Left renal pelvis (tissue), 4 donors: ENCODE data around the gene RSPRY1. TPM values are rescaled to one million over a fixed set of nuclear protein-coding genes. Genes with fewer than 3 reads are reported as not detected.

Source experiments
- DNase-seq, 4 donors: peaks; one replicate each; pipeline ENCODE4 v3.0.0-alpha.2; 2013; ENCODE audit warnings: low read depth in 4 of 4, low spot score in 3 of 4
- polyA plus RNA-seq, 4 donors: library from polyadenylated mRNA; unstranded; fragments of 120-200 nt; gene quantifications; one replicate each; pipeline ENCODE4 v1.2.1, GENCODE V29; 2013; ENCODE audit not compliant: insufficient read length in 4 of 4

RSPRY1 gene
- polyA plus RNA-seq, 4 donors: 36.0 to 52.2 (median 48.9) TPM

DNA sequence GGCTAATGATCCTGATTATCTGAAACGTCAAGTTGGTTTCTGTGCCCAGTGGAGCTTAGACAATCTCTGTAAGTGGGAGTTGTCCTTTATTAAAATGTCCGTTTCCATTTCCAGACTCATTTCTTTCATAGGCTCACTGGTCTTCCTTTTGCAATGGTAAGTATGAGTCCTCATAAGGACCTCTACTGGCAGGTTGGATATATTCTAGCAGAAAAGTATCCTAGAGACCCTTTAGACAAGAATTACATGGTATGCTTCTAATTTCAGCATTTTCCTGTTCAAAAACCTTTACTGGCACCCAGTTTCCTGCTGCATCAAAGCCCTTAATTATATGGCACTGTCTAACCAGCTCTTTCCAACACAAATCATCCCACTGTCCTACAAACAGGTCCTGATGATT, 30.8 kb downstream of the RSPRY1 start:
- no peak for DNase-seq

DNA sequence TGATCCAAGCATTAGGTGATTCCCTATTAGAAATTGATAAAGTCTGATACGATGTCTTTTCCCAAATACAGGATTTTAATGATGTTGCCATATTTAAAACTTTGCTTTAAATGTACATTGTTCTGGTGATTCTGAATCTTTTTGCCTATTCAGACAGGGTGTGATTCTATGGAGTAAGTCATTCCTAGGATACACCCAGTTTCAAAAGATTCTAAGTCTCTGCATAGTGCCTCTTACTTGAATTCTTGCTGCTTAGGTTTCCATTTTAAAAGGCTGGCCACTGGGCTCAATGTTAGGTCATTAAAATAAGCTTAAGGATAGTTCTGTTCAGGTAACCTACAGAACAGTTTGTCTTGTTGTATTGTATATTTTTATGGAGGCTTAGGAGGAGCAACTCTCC, 36.9 kb downstream of the RSPRY1 start:
- DNase-seq: no peak

DNA sequence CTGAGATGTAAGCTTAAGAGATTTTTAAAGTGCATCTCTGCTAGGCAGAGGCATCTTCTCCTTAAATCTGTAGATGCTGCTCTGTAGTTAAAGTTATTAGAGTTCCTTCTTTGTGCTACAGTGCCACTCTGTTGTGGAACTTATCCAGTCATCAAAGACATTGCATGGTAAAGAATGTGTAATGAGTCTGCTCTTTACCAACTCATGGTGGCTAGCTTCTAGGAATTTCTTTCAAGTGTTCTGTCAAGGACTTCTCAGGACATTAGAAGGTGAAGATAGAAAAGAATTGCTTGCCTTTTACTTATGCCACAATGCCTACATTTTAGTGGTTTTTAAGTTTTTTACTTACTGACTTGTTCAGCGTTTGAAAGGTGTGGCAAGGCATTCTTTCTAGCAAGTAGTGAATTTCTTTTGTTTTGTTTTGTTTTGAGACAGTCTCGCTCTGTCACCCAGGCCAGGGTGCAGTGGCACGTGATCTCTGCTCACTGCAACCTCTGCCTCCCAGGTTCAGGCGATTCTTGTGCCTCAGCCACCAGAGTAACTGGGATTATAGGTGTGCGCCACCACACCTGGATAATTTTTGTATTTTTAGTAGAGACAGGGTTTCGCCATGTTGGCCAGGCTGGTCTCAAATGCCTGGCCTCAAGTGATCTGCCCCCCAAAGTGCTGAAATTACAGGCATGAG, 38.7 kb downstream of the RSPRY1 start:
- no peak for DNase-seq

DNA sequence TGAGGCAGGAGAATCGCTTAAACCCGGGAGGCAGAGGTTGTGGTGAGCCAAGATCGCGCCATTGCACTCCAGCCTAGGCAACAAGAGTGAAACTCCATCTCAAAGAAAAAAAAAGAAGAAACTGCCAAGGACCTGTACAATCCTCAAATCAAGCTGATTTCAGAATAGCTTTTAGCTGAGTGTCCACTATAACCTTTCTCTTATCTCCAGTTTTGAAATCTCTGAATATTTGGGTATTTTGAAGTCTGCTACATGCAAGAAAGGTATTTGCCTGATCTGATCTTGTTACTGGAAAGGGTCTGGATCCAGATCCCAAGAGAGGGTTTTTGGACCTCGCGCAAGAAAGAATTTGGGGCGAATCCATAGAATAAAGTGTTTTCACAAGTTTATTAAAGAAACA, 39.8 kb downstream of the RSPRY1 start:
- DNase-seq: no peak

DNA sequence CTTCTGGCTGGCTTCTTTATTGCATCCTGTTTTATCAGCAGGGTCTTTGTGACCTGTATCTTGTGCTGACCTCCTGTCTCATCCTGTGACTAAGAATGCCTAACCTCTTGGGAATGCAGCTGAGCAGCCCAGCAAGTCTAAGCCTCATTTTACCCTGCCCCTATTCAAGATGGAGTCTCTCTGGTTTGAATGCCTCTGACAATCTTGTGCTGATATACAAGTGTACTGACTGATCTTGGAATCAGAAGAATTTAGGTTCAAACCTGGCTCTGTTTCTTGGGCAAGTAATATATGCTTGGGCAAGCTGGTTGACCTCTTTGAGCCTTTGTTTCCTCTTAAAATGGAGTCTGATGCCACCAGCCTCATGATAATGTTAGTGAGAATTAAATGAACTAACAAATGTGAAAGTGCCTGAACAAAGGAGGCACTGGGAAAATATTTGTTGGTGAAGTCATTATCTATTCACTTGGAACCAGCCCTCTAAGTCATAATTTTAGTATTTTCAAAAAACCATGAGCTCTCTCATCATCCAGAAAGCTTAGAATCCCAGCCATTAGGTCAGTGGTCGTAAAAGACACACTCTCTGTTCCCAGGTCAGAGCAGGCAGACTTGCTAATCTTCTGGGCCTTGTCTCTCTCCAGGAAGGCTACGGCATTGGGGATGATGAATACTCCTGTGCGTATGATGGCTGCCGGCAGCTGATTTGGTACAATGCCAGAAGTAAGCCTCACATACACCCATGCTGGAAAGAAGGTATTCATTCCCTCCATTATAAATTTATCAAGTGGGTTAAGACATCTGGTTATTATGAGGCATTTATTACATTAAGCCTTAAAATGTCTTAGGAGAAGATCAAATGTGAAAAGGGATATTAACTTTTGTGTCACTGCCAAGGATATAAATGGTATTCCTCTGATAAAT, 40.8 kb downstream of the RSPRY1 start:
- no peak for DNase-seq

DNA sequence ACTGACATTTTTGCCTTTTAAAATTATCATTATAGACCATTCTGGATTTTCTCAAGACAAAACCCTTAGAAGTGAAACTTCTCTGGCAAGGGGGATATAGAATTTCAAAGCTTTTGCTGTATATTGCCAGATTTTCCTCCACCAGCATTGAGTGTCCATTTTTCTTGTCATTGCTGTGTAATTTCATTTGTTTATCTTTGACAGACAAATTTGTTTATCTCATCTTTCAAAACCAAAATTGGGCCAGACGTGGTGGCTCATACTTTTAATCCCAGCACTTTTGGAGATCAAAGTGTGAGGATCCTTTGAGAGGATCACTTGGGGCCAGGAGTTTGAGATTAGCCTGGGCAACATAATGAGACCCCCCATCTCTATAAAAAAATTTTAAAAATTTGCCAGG, 43.0 kb downstream of the RSPRY1 start:
- no peak for DNase-seq

DNA sequence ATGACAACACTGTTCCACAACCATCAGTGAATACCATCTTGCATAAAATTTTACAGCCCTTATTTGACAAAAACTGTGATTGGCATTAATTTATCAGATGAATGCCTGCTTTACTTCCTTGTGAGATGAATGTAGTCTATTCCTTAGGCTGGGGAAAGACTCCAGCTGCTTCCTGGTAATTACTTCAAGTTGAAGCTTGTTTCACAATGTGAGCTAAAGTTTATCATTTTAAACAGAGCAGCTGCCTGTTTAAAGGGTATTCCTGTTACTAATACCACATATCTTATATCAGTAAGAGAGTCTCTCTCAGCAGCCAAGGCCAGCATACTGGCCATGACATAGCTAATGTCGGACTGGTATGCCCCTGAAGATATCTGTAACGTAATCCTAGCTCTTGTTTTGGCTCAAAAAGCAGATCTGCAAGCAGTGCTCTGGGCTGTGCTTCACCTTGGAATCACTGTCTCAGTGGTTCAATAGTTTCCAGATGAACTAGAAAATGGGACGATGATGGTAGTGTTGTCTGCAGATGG, 45.8 kb downstream of the RSPRY1 start:
- DNase-seq: no peak

DNA sequence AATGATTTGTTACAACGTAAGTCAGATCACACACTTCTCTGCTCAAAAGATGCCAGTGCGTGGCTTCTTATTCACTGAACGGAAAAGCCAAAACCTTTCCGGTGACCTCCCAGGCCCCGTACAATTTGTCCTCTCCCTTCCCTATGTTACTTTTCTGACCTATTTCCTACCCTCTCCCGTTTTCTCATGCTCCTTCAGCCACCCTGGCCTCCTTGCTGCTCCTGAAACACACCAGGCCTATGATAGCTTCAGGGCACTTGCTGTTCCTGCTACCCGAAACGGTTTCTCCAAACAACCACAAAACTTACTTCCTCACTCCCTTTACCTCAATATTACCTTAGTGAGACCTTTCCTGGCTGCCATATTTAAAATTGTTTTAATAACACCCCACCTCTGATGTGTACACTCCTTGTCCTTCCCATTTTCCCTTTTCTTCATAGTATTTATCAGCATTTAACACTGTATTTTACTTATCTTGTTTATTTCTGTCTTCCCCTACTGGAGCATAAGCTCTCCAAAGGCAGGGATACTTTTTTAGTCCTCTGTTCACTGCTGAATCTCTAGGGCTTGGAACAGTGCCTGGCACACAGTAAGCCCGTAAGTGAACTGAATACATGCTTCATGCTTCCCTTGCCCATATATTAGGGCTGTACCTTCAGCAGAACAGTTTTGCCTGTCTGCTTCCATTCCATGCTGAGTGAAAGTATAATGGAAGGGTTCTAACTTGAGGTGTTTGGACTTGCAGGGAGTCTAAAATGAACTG, 48.0 kb downstream of the RSPRY1 start:
- no peak for DNase-seq

DNA sequence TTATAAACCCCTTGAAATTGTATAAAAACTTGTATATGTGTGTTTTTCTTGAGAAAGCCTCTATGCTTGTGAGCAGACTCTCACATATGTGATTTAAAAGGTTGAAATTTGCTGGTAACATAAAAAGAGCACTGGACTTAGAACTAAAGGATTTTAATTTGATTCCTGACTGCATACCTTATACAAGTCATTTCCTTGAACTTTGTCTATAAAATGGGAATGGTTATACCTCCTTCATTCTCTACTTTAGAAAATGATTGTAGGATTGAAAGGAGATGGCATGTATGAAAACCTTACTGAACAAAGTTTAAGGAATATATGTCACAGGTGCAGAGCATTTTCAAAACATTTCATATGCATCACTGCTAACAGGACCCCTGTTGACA, 48.6 kb downstream of the RSPRY1 start:
- DNase-seq: no peak

DNA sequence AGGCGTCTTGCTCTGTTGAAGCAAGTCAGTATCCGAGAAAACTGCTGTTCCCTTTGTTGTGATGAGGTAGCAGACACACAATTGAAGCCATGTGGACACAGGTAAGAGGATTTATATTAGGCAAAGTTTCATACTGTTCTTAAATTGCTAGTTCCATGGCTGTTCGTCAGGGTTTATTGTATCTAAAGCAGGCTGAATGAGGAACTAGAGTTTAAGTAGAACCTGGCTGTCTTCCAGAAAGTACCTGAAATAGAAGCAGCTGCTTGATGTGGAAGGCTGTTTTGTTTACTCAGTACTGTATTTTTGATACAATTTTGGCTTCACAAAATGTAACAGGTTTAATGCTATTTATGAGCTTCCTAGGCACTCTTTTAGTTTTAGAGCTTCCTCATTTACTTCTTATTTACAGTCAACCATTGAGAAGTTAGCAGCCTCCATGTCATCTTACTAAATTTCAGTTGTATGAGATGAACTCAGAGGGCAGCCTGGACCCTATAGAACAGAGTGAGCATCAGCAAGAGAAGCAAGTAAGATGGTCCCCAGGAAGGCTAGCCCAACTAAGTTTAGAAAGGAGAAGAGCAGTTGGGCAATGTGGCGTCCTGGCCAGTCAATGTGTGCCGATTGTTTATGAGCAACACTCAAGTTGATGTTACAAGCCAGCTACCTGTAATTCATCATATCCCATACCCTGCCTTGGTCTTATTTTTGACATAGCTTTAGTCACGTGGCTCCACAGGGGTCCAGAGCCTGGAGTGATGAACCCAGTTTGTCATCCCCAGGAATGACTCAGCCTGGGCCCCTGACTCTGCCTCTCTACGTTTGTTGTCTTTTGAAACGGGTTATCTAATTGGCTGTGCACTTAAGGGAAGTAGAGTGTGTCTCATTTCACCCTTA, 49.2 kb downstream of the RSPRY1 start:
- no peak for DNase-seq

DNA sequence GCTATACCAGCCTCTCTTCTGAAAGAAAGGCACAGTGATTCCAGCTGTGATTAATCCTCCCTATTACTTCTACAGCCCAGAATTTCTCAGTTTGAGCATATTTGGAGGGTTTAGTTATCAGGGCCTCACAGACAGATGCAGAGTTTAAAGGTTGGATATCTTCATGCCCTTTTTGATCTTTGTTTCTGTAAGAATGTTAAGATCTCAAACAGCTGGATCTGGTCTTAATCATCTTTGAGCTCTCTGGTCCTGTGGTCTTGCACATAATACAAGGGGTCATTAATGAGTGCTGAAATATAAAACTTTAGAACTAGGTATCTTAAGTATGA, 49.9 kb downstream of the RSPRY1 start:
- no peak for DNase-seq

DNA sequence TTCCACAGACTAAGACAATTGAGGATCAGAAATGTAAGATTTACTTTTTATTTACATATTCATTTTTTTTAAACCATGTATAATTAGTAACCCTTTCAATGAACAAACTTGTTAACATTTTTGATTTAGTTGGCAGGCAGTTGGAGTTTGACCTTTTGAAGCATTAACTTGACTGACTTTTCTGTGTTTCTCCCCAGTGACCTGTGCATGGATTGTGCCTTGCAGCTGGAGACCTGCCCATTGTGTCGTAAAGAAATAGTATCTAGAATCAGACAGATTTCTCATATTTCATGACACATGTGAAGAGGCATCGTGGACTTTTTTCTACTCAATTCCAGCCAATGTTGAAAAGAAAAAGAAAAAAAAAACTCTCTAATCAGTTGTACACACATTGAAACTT, 52.6 kb downstream of the RSPRY1 start:
- no peak for DNase-seq

DNA sequence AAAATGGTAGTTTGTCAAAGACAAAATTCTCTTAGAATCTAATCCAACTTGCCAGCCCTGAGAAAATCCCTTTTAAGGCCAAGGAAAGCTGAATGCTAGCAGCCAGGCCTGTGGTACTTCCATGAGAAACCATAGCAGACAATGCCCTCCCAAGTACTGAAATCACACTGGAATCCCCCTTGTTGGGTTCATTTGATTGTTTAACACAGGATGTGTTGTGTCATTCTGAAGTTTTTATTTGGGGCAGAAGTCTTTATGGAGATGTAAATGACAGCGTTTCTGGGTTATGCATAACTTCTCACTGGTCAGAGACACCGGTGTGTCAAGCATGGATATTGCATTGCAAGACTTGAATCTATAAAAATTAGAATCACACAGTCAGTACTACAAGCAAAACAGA, 53.0 kb downstream of the RSPRY1 start:
- no peak for DNase-seq

DNA sequence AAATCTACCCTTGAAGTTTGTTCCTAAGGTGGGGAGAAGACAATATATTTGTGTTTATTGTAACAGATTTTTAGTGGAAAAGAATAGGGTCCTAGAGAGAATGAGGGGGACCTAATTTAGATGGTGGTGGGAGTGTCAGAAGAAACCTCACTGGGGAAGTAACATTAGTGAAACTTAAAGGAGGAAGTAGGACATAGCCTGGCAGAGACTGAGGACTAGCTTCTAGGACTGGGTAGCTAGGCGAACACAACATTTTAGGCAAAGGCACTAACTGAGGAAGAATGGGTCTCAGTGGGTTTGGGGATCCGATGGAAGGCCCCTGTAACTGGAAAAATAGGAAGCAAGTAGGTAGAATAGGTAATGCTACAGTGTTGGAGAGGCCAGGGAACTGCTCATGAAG, 54.7 kb downstream of the RSPRY1 start:
- no peak for DNase-seq

DNA sequence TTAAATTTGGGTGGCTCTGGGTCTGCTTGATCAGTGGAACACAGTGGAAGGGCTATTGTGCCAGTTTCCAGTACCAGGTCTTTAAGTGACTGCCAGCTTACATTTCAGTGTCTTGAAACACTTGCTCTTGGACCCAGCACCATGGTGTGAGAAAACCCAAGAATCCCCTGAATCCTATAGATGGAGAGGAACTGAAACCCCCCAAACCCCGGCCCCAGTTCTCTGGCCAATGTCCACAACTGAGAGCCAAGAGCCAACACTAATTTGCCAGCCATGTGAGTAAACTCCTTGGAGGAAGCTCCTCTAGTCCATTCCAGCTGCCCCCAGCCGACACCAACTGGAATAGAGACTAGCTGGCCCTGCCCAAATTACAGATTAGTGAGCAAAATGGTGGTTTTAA, 56.5 kb downstream of the RSPRY1 start:
- no peak for DNase-seq

DNA sequence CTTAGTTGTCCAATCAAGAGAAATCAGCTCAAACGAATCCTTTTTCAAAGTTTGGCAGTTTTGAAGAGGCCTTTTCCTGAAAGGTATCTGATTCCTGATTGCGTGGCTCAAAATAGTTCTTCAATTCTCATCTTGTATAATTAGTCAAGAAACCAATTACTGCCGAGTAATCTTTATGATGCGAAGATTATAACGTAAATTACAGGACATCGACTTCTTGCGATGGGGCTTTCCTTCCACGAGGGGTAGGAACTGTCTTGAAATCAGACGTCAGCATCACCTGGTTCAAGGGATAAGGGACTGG, 58.3 kb downstream of the RSPRY1 start:
- DNase-seq: no peak

DNA sequence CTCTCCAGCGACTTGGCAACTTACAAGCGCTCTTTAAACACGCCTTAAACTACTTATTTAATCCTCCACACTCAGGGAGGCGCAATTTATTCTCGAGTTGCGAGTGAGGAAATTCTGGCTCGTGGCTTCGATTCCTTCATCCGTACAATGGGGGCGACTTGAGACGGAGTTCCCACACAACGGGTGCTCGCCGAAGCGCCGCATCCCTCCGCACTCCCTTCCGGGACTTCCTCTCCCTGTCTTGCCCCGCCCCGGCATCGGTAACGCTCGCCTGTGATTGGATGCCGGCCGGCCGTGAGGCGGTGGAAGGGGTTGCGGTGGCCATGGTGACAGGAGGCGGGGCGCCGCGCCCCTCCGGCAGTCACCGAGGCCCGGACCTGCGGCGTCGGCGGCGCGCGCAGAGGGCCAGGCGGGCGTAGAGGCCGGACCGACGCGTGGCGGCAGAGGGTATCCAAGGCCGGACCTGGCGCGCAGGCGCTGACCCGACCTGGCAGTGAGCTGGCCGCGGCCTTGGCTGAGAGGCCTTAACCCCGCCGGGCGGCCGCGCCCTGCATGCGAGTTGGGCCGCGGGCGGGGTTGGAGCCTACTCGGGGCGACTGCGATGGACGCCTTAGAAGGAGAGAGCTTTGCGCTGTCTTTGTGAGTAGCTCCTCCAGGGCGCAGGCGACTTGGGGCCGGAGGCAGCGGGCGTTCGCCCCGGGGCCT, 58.8 kb downstream of the RSPRY1 start, which contains the start of gene ARL2BP:
TSS of gene ARL2BP (plus strand) at position 493 of the 705 bp plus-strand sequence. CDS start at position 602, 109 bp downstream.
- DNase-seq: peak; percentile 86 to 93 (median 90)

DNA sequence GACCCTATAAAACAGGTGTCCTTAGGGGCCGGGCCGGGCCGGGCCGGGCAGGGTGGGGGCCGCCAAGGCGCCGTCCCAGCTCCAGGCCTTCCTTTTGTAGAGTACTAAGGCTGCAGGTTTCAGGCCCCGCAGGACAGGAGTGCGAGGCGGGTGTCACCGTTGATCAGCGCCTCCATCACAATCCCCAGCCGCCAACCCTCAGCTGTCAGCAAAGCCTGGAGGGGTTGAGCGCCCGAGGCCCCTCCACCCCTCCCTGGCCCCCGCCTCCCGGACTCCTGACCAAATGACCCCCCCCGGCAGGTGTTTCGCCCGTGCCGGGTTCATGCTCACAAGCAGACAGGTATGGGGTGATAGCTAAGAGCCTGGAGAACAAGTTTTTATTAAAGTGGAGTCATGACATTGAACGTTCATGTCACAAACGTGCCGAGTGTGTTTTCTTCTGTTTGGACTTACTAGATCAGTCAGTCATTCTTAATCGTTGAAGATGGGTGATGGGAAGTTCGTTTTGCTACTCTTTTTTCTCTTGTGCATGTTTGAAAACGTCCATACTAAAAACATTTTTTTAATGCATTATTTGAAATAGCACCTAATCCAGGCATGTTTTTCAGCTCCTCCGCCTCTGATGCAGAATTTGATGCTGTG, 59.5 kb downstream of the RSPRY1 start:
- DNase-seq: no peak

DNA sequence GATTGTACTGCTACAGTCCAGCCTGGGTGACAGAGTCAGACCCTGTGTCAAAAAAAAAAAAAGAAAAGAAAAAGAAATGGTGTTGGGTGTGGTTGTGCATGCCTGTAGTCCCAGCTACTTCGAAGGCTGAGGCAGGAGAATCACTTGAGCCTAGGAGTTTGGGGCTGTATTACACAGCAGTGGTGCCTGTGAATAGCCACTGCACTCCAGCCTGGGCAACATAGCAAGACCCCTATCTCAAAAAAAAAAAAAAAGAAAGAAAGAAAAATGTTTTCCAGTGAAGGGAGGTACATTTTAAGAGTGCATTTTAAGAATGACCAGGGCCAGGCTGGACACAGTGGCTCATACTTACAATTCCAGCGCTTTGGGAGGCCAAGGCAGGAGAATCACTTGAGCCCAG, 65.2 kb downstream of the RSPRY1 start:
- DNase-seq: no peak
